G401 (cell line): ENCODE data around the gene RBM47. TPM values are rescaled to one million over a fixed set of nuclear protein-coding genes. Genes with fewer than 3 reads are reported as not detected.

ENCODE experiments used
- DNase-seq: peaks from one replicate; pipeline ENCODE4 v3.0.0-alpha.2; 2015; ENCODE audit warnings: low spot score
- in situ Hi-C: cut with HindIII; loops from 2 replicates; pipeline ENCODE4 v1.10.0; 2016; ENCODE audit warnings: low sequenced_read_pairs, mixed read lengths
- total RNA-seq: library from RNA; depleted of rRNA; stranded (reverse); fragments of >200 nt; shearing (Covaris generic); gene quantifications from 2 replicates; pipeline ENCODE4 v1.2.3, GENCODE V29; 2014

RBM47 gene
- total RNA-seq, 1 experiment from 2014 or later = 49.7 TPM

- in situ Hi-C loops = no loop called here
- DNase-seq = no peak
Observed at GRCh38 chr4:40627540-40627939, 2.1 kb downstream of the RBM47 start.

GRCh38 chr4:40626183-40626990 lies 3.3 kb downstream of the RBM47 start:
- DNase-seq = no peak
- in situ Hi-C loops = no loop called here

- no peak for DNase-seq
- in situ Hi-C loops = no loop called here
Observed at GRCh38 chr4:40623707-40624106, 6.0 kb downstream of the RBM47 start.

- no peak for DNase-seq
- in situ Hi-C loops = no loop called here
Observed at GRCh38 chr4:40622913-40623312, 6.8 kb downstream of the RBM47 start.

- in situ Hi-C loops = no loop called here
- DNase-seq = no peak
Observed at GRCh38 chr4:40621592-40622512, 7.8 kb downstream of the RBM47 start.

GRCh38 chr4:40621229-40621591 lies 8.5 kb downstream of the RBM47 start:
- no peak for DNase-seq
- in situ Hi-C loops = no loop called here

GRCh38 chr4:40619600-40619999 lies 10.1 kb downstream of the RBM47 start:
- no peak for DNase-seq
- in situ Hi-C loops = no loop called here

GRCh38 chr4:40617872-40618271 lies 11.8 kb downstream of the RBM47 start:
- no peak for DNase-seq
- in situ Hi-C loops = no loop called here

- DNase-seq = no peak
- in situ Hi-C loops = no loop called here
Observed at GRCh38 chr4:40614031-40614430, 15.6 kb downstream of the RBM47 start.

- no peak for DNase-seq
- in situ Hi-C loops = no loop called here
Observed at GRCh38 chr4:40613456-40613855, 16.2 kb downstream of the RBM47 start.

GRCh38 chr4:40612831-40613230 lies 16.8 kb downstream of the RBM47 start:
- in situ Hi-C loops = no loop called here

GRCh38 chr4:40612283-40612682 lies 17.4 kb downstream of the RBM47 start:
- in situ Hi-C loops = no loop called here
- no peak for DNase-seq

More at GRCh38 chr4:40612831-40613230, 16.8 kb downstream of the RBM47 start:
- no peak for DNase-seq

- in situ Hi-C loops = no loop called here
- no peak for DNase-seq
Observed at GRCh38 chr4:40608628-40609027, 21.0 kb downstream of the RBM47 start.

GRCh38 chr4:40607221-40607620 lies 22.4 kb downstream of the RBM47 start:
- in situ Hi-C loops = no loop called here
- DNase-seq = no peak

- DNase-seq = no peak
- in situ Hi-C loops = no loop called here
Observed at GRCh38 chr4:40606239-40606767, 23.4 kb downstream of the RBM47 start.

- no peak for DNase-seq
- in situ Hi-C loops = no loop called here
Observed at GRCh38 chr4:40603281-40603680, 26.4 kb downstream of the RBM47 start.

GRCh38 chr4:40601641-40602040 lies 28.0 kb downstream of the RBM47 start:
- in situ Hi-C loops = no loop called here
- no peak for DNase-seq

GRCh38 chr4:40600850-40601249 lies 28.8 kb downstream of the RBM47 start:
- no peak for DNase-seq
- in situ Hi-C loops = no loop called here

GRCh38 chr4:40599431-40599830 lies 30.2 kb downstream of the RBM47 start:
- no peak for DNase-seq
- in situ Hi-C loops = loop anchor here (25.0 kb wide), 1 partner anchor 113 kb away; no protein-coding TSS in a partner anchor

- no peak for DNase-seq
- in situ Hi-C loops = loop anchor here (25.0 kb wide), 1 partner anchor 116 kb away; no protein-coding TSS in a partner anchor
Observed at GRCh38 chr4:40596522-40596921, 33.1 kb downstream of the RBM47 start.
